Bronchus fibroblast of lung (primary cell): Measurements from ENCODE around the gene ZNF280C. TPM values are rescaled to one million over a fixed set of nuclear protein-coding genes. Genes with fewer than 3 reads are reported as not detected.

ENCODE experiments used
- total RNA-seq: library from RNA; depleted of rRNA; stranded (reverse); fragments of >200 nt; gene quantifications from 2 replicates; pipeline ENCODE4 v1.2.3, GENCODE V29; 2015

Gene ZNF280C
- total RNA-seq, result 3.1 and 4.4 TPM in 2 replicates

GRCh38 chrX:130268449-130269170, at the start of gene ZNF280C:
ZNF280C (minus strand) TSS chrX:130268899; CDS start chrX:130260449, 8,450 bp downstream.

GRCh38 chrX:130171446-130172126, 97.1 kb downstream of the ZNF280C start, which contains the start of gene RAB33A:
RAB33A (plus strand) TSS chrX:130171962; CDS start chrX:130172063, 101 bp downstream.

GRCh38 chrX:130165703-130166502, 102.8 kb downstream of the ZNF280C start, which contains the start of gene AIFM1:
AIFM1 (minus strand) TSS chrX:130165841; CDS start chrX:130165656, 185 bp downstream.

Other genes with a start within 250 kb of the ZNF280C start
- 17.5 and 17.8 TPM in 2 replicates for gene ELF4, start 158.4 kb downstream of the ZNF280C start, total RNA-seq
- 15.8 and 17.1 TPM in 2 replicates for gene AIFM1, start 103.1 kb downstream of the ZNF280C start, total RNA-seq
- gene RAB33A, start 96.9 kb downstream of the ZNF280C start, total RNA-seq, result 7.0 and 10.1 TPM in 2 replicates
- 9.8 and 12.9 TPM in 2 replicates for gene SLC25A14, start 71.0 kb upstream of the ZNF280C start, total RNA-seq
- gene GPR119, start 116.8 kb upstream of the ZNF280C start, total RNA-seq, result not detected in 2 replicates
- 17.4 and 18.0 TPM in 2 replicates for gene RBMX2, start 133.1 kb upstream of the ZNF280C start, total RNA-seq